HepG2 (cell line): ENCODE results near the gene ZNF506. TPM values are rescaled to one million over a fixed set of nuclear protein-coding genes. Genes with fewer than 3 reads are reported as not detected.

ENCODE experiments used
- BCL6 ChIP-seq: IDR thresholded peaks from 2 replicates; pipeline ENCODE4 v1.6.1; 2016; ENCODE audit warnings: missing genetic modification reagents, missing compliant biosample characterization
- CC2D1A ChIP-seq: sonication (generic); formaldehyde crosslinking; IDR thresholded peaks from 2 replicates; pipeline ENCODE4 v1.8.1; 2023; ENCODE audit warnings: mild to moderate bottlenecking, missing genetic modification reagents
- CHCHD3 ChIP-seq: sonication (generic); formaldehyde crosslinking; IDR thresholded peaks from 2 replicates; pipeline ENCODE4 v1.8.0; 2022; ENCODE audit warnings: mild to moderate bottlenecking, missing genetic modification reagents, moderate library complexity
- FOXM1 ChIP-seq: sonication (generic); formaldehyde crosslinking; IDR thresholded peaks from 2 replicates; pipeline ENCODE4 v1.5.0; 2020; ENCODE audit warnings: missing genetic modification reagents
- POGZ ChIP-seq: sonication (generic); formaldehyde crosslinking; IDR thresholded peaks from 2 replicates; pipeline ENCODE4 v1.4.0; 2020; ENCODE audit warnings: mild to moderate bottlenecking, missing genetic modification reagents
- RFX5 ChIP-seq: IDR thresholded peaks from 2 replicates; pipeline ENCODE4 v1.6.1; 2011; ENCODE audit warnings: low read depth, low read length, improper control_type of control experiment
- TRIM24 ChIP-seq: sonication (generic); formaldehyde crosslinking; IDR thresholded peaks from 2 replicates; pipeline ENCODE4 v1.8.0; 2022; ENCODE audit warnings: mild to moderate bottlenecking, missing genetic modification reagents
- USF2 ChIP-seq, 2 experiments: sonication (generic) in 1 of 2; formaldehyde crosslinking in 1 of 2; IDR thresholded peaks; 2 replicates each; pipeline versions ENCODE4 v1.5.1 to v1.6.1; 2011 to 2020; ENCODE audit warnings: borderline replicate concordance in 1 of 2, low read depth in 1 of 2, low read length in 1 of 2, mild to moderate bottlenecking in 1 of 2, missing genetic modification reagents in 1 of 2, moderate library complexity in 1 of 2
- ZNF24 ChIP-seq: fragments of 450-650 bp; IDR thresholded peaks from 2 replicates; pipeline ENCODE4 v1.6.1; 2017; ENCODE audit warnings: antibody characterized with exemption, mild to moderate bottlenecking
- ZNF460 ChIP-seq: sonication (generic); formaldehyde crosslinking; IDR thresholded peaks from 2 replicates; pipeline ENCODE4 v1.5.1; 2020; ENCODE audit warnings: missing genetic modification reagents, mild to moderate bottlenecking, borderline replicate concordance
- ZNF558 ChIP-seq: sonication (generic); formaldehyde crosslinking; IDR thresholded peaks from 2 replicates; pipeline ENCODE4 v1.9.0; 2022; ENCODE audit warnings: mild to moderate bottlenecking, missing genetic modification reagents, borderline replicate concordance
- polyA plus RNA-seq, 8 experiments: library from polyadenylated mRNA; depleted of rRNA in 3 of 8; stranded (reverse) in 7 of 8; unstranded in 1 of 8; fragments of >200 nt; fragmentation: Illumina TruSeq in 4 of 8; extraction: Trizol in 4 of 8; gene quantifications; 2 replicates each; pipeline versions ENCODE4 v1.2.1 to v1.2.3, GENCODE V29; 2011 to 2016; ENCODE audit warnings: low read depth in 4 of 8, missing spikeins in 1 of 8, mixed read lengths in 1 of 8; ENCODE audit not compliant: insufficient read depth in 1 of 8
- total RNA-seq, 5 experiments: library from RNA; depleted of rRNA; stranded (reverse); fragments of >200 nt; fragmentation: Illumina TruSeq; extraction: Trizol; gene quantifications; 2 replicates each; pipeline ENCODE4 v1.2.3, GENCODE V29; 2016; ENCODE audit warnings: low read depth in 1 of 5
- TF ChIP-seq, protein P1 (sequence below): conservative IDR thresholded peaks from 2 replicates; pipeline ENCODE4 v1.6.1; 2018; ENCODE audit warnings: missing genetic modification reagents
- TF ChIP-seq, protein P2 (sequence below): sonication (generic); formaldehyde crosslinking; IDR thresholded peaks from 2 replicates; pipeline ENCODE4 v1.4.0; 2020; ENCODE audit warnings: mild to moderate bottlenecking, missing genetic modification reagents
- TF ChIP-seq, protein P3 (sequence below): IDR thresholded peaks from 2 replicates; pipeline ENCODE4 v1.6.1; 2016; ENCODE audit warnings: low read depth
- TF ChIP-seq, protein P4 (sequence below): sonication (generic); formaldehyde crosslinking; IDR thresholded peaks from 2 replicates; pipeline ENCODE4 v1.8.0; 2022; ENCODE audit warnings: low read depth, missing genetic modification reagents
- TF ChIP-seq, protein P5 (sequence below): sonication (generic); formaldehyde crosslinking; IDR thresholded peaks from 2 replicates; pipeline ENCODE4 v1.5.0; 2020; ENCODE audit warnings: mild to moderate bottlenecking, missing genetic modification reagents, borderline replicate concordance
- TF ChIP-seq, protein P6 (sequence below): IDR thresholded peaks from 2 replicates; pipeline ENCODE4 v1.6.1; 2016; ENCODE audit warnings: missing genetic modification reagents, missing compliant biosample characterization

Gene ZNF506
- total and polyA plus RNA-seq, 2 of the 13 experiments (the other 11 are each of a cell fraction or from before 2014, with no cell fraction given): not detected

DNA sequence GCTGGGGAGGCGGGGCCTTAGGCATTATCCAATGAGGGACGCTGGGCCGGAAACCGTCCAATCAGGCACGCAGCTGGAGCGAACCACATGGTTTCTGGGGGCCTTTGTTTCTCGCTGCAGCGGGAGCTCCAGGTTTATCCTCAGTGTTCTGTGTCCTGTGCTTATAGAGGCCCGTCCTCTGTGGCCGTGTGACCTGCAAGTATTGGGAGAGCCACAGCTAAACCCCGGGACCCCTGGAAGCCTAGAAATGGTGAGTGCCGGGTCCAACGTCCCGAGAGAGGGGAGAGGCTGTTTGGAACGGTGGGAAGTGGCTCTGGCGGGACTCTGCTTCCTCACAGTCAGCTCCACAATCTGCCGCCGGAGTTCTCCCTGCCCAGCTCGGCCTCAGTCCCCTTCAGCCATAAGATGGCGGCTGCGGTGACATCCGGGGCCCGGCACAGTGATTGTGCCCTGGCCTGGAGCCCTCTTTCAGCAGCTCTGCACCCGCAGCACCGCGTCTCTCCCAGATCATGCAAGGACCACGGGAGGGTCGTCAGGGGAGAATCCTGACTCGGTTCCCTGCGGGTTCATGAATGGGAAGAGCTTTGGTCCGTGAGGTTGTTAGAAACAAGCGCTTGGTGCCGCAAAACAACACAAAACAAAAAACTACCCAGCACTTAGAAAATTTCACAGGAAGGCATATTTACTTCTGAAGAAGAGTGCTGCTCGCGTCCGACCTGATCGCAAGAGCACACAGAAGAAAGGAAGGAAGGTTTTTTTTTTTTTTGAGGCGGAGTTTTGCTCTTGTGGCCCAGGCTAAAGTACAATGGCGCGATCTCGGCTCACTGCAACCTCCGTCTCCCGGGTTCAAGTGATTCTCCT is 44.4 kb upstream of the ZNF506 start, which contains the start of gene ZNF253 (continued):
- TF ChIP-seq, protein P1, sequence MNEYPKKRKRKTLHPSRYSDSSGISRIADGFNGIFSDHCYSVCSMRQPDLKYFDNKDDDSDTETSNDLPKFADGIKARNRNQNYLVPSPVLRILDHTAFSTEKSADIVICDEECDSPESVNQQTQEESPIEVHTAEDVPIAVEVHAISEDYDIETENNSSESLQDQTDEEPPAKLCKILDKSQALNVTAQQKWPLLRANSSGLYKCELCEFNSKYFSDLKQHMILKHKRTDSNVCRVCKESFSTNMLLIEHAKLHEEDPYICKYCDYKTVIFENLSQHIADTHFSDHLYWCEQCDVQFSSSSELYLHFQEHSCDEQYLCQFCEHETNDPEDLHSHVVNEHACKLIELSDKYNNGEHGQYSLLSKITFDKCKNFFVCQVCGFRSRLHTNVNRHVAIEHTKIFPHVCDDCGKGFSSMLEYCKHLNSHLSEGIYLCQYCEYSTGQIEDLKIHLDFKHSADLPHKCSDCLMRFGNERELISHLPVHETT (CRISPR knock-in tag): no peak
- TF ChIP-seq USF2 (IDR thresholded peaks at IDR 0.05; ENCODE audit: low read depth, low read length) (peak; percentile 57), USF2 (CRISPR knock-in tag; IDR thresholded peaks at IDR 0.05; ENCODE audit: borderline replicate concordance) (peak; percentile 65; the same call in 1 of the 2 replicates), BCL6 (CRISPR knock-in tag) (no peak), TRIM24 (CRISPR knock-in tag) (no peak), POGZ (CRISPR knock-in tag) (peak; percentile 80), ZNF558 (CRISPR knock-in tag) (no peak; the same call in 1 of the 2 replicates), ZNF460 (CRISPR knock-in tag) (no peak), CHCHD3 (CRISPR knock-in tag) (no peak), CC2D1A (CRISPR knock-in tag) (no peak), RFX5 (peak; percentile 91), ZNF24 (0 out of 2 replicates have a peak, but pooled peaks have one; percentile 25), FOXM1 (CRISPR knock-in tag) (no peak)
- TF ChIP-seq, protein P2, sequence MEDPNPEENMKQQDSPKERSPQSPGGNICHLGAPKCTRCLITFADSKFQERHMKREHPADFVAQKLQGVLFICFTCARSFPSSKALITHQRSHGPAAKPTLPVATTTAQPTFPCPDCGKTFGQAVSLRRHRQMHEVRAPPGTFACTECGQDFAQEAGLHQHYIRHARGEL (CRISPR knock-in tag): no peak
- TF ChIP-seq, protein P3, sequence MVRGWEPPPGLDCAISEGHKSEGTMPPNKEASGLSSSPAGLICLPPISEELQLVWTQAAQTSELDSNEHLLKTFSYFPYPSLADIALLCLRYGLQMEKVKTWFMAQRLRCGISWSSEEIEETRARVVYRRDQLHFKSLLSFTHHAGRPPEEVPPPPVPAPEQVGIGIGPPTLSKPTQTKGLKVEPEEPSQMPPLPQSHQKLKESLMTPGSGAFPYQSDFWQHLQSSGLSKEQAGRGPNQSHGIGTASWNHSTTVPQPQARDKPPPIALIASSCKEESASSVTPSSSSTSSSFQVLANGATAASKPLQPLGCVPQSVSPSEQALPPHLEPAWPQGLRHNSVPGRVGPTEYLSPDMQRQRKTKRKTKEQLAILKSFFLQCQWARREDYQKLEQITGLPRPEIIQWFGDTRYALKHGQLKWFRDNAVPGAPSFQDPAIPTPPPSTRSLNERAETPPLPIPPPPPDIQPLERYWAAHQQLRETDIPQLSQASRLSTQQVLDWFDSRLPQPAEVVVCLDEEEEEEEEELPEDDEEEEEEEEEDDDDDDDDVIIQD (CRISPR knock-in tag): peak; percentile 49; the same call in 1 of the 2 replicates
- TF ChIP-seq, protein P4, sequence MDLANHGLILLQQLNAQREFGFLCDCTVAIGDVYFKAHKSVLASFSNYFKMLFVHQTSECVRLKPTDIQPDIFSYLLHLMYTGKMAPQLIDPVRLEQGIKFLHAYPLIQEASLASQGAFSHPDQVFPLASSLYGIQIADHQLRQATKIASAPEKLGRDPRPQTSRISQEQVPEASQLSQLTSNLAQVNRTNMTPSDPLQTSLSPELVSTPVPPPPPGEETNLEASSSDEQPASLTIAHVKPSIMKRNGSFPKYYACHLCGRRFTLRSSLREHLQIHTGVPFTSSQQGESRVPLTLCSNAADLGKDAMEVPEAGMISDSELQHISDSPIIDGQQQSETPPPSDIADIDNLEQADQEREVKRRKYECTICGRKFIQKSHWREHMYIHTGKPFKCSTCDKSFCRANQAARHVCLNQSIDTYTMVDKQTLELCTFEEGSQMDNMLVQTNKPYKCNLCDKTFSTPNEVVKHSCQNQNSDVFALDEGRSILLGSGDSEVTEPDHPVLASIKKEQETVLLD: no peak
- TF ChIP-seq, protein P5, sequence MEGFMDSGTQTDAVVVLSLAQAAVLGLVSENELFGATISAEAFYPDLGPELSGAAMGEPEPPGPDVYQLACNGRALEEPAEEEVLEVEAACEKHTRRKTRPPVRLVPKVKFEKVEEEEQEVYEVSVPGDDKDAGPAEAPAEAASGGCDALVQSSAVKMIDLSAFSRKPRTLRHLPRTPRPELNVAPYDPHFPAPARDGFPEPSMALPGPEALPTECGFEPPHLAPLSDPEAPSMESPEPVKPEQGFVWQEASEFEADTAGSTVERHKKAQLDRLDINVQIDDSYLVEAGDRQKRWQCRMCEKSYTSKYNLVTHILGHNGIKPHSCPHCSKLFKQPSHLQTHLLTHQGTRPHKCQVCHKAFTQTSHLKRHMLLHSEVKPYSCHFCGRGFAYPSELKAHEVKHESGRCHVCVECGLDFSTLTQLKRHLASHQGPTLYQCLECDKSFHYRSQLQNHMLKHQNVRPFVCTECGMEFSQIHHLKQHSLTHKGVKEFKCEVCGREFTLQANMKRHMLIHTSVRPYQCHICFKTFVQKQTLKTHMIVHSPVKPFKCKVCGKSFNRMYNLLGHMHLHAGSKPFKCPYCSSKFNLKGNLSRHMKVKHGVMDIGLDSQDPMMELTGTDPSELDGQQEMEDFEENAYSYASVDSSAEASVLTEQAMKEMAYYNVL (CRISPR knock-in tag): 0 out of 2 replicates have a peak, but pooled peaks have one; percentile 38
- TF ChIP-seq, protein P6, sequence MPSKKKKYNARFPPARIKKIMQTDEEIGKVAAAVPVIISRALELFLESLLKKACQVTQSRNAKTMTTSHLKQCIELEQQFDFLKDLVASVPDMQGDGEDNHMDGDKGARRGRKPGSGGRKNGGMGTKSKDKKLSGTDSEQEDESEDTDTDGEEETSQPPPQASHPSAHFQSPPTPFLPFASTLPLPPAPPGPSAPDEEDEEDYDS: peak; percentile 96
